ENCODE data around the gene HDHD5. TPM values are rescaled to one million over a fixed set of nuclear protein-coding genes. Genes with fewer than 3 reads are reported as not detected.

HDHD5 gene
- total RNA-seq, 1 donor from 2014 or later, result 31.7 TPM

GRCh38 chr22:17120711-17121232, 38.3 kb downstream of the HDHD5 start:
- DNase-seq (ENCODE audit: low spot score), result no peak

DNA sequence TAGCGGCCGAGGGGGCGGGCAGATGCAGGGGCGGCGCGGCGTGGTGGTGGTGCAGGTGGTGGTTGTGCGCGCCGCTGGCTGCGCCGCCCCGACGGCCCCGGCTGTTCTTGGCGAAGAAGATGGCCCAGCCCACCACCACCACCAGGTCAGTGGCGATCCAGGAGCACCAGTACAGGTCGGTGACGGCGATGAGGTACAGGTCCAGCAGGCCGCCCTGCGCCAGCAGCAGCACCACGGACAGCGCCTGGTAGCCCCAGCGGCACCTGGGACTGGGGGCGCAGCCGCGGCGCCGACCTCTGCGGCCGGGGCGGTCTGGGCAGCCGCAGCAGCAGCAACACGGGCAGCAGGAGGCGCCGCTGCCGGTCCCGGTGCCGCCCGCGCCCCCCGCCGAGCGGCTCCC, 38.8 kb downstream of the HDHD5 start:
- peak; percentile 58 for DNase-seq (ENCODE audit: low spot score)

DNA sequence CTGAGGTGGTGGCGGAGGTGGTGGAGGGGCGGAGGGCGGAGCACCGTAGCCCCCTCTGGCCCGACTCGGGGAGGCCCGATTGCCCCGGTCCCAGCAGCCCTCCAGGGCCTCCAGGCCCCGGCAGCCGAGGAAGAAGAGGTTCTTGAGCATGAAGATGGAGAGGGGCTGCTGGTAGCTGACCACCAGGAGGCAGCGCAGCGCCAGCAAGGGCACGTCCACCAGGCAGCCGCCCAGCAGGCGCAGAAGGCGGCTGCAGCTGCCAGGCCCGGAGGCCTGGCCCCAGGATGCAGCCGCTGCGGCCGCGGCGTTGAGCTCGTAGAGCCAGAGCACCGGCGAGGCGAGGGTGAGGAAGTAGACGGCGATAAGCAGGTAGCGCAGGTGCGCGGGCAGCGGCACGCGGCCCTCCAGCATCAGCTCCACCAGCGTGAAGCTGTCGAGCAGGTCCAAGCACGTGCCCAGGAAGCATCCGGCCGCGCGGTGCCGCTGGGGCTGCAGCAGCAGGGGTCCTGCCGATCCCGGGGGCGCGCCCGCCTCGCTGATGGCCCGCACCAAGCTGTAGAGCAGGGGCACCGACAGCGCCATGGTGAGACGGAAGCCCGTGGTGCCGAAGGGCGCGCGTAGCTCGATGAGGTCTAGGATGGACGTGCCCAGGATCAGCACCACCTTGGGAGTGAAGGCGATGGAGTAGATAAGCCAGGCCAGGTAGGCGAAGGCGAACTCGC, 39.4 kb downstream of the HDHD5 start:
- no peak for DNase-seq (ENCODE audit: low spot score)

GRCh38 chr22:17118342-17118741, 40.7 kb downstream of the HDHD5 start:
- no peak for DNase-seq (ENCODE audit: low spot score)

GRCh38 chr22:17117890-17118289, 41.2 kb downstream of the HDHD5 start:
- no peak for DNase-seq (ENCODE audit: low spot score)

- DNase-seq (ENCODE audit: low spot score), result no peak
These were observed 41.7 kb downstream of the HDHD5 start for GRCh38 chr22:17117400-17117799.

DNA sequence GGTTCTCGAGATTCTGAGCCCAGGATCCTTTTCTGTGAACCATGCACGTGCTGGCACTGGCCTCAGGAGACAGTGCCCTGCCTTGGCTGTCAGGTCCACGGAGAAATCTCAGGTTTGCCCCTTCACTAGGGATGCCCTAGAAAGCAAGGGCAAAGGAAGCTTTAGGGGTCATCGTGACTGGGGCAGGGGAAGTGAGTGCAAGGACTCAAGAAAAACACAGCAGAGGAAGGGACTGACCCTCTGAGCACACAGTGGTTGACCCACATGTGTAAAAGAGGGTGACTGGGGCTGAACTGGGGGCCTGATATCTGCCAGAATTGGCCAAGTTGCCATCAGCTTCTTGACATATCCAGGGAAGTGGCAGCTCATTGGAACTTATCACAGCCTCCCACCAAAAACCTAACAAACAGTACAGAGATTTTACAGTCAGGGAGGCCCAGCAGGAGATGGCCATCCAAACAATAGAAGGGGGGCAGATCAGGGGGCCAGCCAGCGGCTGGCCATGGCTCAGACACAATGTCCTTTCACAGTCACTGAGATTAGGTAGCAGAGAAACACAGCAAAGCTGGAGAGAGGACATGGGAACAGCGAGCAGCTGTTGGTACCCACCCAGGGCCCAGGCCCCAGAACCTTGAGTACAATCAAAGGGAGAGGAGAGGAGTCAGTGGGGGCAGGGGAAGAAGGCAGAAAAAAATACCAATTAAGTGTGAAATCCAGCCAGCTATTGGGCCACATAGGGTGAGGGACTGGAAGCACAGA, 42.3 kb downstream of the HDHD5 start:
- DNase-seq (ENCODE audit: low spot score), result no peak

- DNase-seq (ENCODE audit: low spot score), result no peak
These were observed 43.0 kb downstream of the HDHD5 start for GRCh38 chr22:17115945-17116565.

DNA sequence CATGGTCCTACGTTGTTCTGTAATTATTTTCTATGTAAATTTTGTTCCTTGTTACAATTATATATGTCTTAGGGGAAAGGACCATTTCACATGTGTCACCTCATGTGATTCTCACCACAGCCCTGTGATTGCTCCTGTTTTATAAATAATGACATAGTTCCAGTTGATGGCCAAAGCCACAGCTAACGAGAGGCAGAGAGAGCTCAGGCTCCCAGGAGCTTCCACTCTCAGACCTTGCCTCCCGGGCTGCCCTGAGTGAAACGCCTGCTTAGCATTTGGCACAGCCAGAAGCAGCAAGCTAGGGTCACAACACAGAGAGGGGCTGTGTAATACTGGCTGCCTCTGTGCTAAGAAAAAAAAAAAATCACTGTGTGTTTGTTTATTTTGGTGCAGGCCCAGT, 43.8 kb downstream of the HDHD5 start:
- no peak for DNase-seq (ENCODE audit: low spot score)

- no peak for DNase-seq (ENCODE audit: low spot score)
These were observed 44.2 kb downstream of the HDHD5 start for GRCh38 chr22:17114898-17115235.

GRCh38 chr22:17114173-17114897, 44.7 kb downstream of the HDHD5 start:
- no peak for DNase-seq (ENCODE audit: low spot score)

- no peak for DNase-seq (ENCODE audit: low spot score)
These were observed 45.5 kb downstream of the HDHD5 start for GRCh38 chr22:17113600-17113999.

- no peak for DNase-seq (ENCODE audit: low spot score)
These were observed 46.5 kb downstream of the HDHD5 start for GRCh38 chr22:17112491-17113042.

DNA sequence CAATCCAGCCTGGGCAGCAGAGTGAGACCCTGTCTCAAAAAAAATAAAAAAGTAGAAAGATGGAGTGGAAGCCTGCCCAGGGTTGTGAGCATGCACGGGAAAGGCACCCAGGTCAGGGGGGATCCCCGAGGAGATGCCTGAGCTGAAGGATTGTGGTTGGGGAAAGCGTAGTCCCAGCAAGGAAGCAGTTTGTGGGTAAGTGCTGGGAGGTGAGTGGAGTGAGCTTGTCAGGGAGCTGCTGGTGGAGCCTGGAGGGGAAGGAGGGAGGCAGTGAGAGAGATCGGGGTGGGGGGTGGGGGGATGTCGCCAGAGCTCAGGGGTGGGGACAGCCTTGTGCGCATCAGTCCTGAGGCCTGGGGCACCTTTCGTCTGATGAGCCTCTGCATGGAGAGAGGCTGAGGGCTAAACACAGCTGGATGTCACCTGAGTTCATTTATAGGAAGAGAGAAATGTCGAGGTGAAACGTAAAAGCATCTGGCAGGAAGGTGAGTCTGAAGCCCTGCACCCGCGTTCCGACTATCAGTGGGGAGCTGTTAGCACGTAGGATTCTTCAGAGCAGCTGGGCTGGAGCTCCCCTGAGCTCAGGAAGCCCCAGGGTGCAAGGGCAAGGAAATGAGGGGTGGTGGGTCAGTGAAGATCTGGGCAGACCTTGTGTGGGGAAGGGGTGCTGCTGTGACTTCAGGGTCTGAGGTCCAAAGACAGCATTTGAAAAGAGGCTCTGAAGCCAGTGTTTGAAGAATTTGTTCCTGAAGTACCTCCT, 48.1 kb downstream of the HDHD5 start:
- DNase-seq (ENCODE audit: low spot score), result no peak

GRCh38 chr22:17109976-17110375, 49.1 kb downstream of the HDHD5 start:
- DNase-seq (ENCODE audit: low spot score), result no peak

DNA sequence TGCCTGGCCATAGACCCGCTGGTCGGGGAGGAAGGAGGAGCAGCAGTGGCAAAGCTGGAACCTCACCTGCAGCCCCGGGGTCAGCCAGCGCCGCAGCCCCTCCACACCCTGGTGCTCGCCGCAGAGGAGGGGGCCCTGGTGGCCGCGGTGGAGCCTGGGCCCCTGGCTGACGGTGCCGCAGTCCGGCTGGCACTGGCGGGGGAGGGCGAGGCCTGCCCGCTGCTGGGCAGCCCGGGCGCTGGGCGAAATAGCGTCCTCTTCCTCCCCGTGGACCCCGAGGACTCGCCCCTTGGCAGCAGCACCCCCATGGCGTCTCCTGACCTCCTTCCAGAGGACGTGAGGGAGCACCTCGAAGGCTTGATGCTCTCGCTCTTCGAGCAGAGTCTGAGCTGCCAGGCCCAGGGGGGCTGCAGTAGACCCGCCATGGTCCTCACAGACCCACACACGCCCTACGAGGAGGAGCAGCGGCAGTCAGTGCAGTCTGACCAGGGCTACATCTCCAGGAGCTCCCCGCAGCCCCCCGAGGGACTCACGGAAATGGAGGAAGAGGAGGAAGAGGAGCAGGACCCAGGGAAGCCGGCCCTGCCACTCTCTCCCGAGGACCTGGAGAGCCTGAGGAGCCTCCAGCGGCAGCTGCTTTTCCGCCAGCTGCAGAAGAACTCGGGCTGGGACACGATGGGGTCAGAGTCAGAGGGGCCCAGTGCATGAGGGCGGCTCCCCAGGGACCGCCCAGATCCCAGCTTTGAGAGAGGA, 49.8 kb downstream of the HDHD5 start:
- no peak for DNase-seq (ENCODE audit: low spot score)

- DNase-seq (ENCODE audit: low spot score), result no peak
These were observed 50.6 kb downstream of the HDHD5 start for GRCh38 chr22:17108256-17109112.

GRCh38 chr22:17107547-17107810, 51.6 kb downstream of the HDHD5 start:
- DNase-seq (ENCODE audit: low spot score), result no peak

DNA sequence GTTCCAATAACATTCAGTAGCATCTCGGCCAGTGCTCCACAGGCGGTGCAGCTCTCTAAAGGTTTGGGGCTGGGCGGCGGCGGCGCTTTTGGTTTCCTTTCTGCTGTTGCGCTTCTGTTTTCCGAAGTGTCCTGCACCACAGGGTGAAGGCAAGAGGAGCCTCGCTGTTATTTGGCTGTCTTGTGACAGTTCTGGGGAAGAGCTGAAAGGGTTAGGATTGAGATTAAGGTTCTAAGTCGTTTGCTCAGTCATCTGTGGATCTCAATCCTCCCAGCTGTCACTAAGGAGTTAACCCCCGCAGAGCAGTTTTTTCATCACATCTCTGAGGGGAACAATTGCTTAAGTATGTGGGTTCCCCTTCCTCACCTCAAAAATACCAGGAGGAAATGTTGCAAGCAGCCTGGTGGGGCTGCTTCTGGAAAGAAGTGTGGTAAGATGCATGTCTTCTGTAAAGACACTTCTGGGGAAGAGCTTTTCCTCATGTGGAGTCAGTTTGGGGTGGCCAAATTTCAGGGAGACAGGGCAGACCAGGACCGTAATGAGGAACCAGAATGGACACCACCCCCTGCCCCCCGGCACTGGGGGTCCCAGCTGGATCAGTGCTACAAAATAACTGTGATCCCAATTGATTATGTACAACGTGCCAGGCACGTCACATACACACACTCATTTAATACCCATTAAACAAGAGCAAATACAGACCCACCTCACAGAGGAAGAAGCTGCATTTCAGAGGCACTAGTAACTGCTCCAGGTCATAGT, 52.1 kb downstream of the HDHD5 start:
- DNase-seq (ENCODE audit: low spot score), result no peak
